NCI-H1436 treated with DMSO at 0.1 percent for 48 hours (cell line): Measurements from ENCODE around the gene PLEKHO2.
"Not testable (repeated sequence)": the region's sequence is repeated elsewhere in the genome, so short reads cannot be mapped to it uniquely, and the experiment has no call there.

Source experiments
- DNase-seq: peaks from one replicate; lab custom pipeline; 2025; lab: John Stamatoyannopoulos, UW

PLEKHO2 gene

DNA sequence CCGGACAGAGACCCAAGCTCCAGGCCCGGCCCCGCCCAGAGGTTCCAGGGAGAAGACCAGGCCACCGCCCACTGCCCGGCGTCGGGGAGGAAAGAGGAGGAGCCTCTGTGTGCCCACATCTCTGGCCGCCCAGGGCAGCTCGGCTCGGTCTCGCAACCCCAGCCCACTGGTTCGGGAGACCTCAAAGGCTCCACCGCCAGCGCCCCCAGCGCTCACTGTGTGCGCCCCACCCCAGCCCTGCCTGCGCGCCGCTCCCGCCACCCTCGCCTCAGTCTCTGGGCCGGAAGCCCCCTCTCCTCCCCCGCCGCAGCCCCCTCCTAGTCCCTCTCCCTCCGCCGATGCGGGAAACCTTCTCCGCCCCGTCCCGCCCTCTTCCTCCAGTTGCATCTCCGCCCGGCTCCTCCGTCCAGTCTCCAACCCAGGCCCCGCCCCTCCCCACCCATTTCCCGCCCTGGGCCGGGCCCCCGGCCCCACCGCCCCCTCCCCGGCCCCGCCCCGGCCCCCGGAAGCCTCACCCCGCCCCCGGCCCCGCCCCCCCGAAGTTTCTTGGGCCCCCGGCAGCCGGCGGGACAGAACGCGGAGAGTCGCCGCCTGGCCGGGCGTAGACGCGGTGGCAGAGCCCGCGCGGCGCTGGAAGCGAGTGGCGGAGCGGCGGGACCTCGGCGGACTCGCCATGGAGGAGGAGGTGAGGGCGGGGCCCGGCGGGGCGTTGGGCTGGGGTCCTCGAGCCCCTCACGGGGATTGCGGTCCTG, at the start of gene PLEKHO2:
Gene PLEKHO2 (plus strand): TSS at position 572 of the 752 bp plus-strand sequence. CDS start 102 bp downstream, at position 674.
- peak; percentile 47 for DNase-seq

GRCh38 chr15:64792282-64792681, 49.4 kb upstream of the PLEKHO2 start:
- no peak for DNase-seq

GRCh38 chr15:64795299-64795698, 46.4 kb upstream of the PLEKHO2 start:
- DNase-seq = not testable (repeated sequence)

DNA sequence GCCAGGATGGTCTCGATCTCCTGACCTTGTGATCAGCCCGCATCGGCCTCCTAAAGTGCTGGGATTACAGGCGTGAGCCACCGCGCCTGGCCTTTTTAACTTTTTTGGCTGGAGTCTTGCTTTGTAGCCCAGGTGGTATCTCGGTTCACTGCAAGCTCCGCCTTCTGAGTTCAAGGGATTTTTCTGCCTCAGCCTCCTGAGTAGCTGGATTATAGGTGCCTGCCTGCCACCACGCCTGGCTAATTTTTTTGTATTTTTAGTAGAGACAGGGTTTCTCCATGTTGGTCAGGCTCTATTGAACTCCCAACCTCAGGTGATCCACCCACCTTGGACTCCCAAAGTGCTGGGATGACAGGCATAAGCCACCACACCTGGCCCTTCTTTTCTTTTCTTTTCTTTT, 45.8 kb upstream of the PLEKHO2 start:
- DNase-seq = not testable (repeated sequence)

DNA sequence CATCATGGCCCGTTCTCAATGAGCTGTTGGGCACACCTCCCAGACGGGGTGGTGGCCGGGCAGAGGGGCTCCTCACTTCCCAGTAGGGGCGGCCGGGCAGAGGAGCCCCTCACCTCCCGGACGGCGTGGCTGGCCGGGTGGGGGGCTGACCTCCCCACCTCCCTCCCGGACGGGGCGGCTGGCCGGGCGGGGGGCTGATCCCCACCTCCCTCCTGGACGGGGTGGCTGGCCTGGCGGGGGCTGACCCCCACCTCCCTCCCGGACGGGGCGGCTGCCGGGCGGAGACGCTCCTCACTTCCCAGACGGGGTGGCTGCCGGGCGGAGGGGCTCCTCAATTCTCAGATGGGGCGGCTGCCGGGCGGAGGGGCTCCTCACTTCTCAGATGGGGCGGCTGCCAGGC, 42.8 kb upstream of the PLEKHO2 start:
- DNase-seq = not testable (repeated sequence)

GRCh38 chr15:64800476-64800875, 41.2 kb upstream of the PLEKHO2 start:
- no peak for DNase-seq

- DNase-seq = no peak
Measured at GRCh38 chr15:64803526-64803925, 38.2 kb upstream of the PLEKHO2 start.

- no peak for DNase-seq
Measured at GRCh38 chr15:64804619-64805018, 37.1 kb upstream of the PLEKHO2 start.

DNA sequence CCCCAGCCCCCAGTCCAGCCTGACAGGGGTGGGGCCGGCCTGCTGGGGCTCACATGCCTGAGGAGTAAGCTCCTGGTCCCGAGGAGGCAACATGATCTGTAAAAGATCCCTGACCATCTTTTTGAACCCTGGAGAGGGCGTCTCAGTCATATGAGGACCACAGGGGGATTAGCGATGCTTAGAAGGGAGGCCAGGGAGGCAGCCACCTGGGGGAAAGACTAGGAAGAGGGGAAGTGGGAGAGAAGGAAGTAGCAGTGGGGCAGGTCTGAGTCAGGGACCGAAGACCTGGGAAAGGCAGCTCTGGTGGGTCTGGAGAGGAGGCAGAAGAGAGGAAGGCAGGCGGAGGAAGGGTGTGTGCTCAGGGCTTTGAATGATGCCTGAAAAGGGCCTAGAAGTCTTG, 35.2 kb upstream of the PLEKHO2 start:
- no peak for DNase-seq

DNA sequence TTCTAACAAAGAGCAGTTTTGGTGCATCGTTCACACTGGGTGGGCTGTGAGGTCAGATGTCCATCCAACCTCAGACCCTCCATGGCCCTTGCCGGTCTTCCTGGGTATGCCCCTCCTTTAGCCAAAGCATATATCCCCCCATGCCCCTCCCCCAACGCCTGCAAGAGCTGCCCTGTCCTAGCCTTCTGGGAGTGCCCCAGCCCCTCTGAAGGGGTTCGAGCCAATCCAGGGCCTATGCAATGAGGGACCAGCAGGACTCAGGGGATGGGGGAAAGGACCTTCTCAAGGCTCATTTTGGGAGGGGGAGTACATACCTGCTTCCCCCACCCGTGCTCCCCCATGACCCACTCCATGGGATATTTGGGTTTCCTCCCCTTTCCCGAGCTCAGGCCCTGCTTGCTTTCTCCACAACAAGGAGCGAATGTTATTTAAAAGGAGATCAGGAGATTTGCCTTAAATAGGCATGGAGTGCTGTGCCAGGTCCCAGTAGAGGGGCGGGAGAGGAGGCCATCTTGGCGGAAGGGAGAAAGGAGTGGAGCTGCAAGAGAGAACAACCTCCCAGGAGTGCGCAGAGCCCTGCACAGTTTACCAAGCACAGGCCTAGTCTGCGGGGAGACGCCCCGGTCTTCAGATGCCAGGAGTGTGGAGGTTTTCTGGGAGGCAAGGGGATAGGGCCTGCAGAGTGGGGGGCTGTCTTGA, 34.5 kb upstream of the PLEKHO2 start:
- no peak for DNase-seq

DNA sequence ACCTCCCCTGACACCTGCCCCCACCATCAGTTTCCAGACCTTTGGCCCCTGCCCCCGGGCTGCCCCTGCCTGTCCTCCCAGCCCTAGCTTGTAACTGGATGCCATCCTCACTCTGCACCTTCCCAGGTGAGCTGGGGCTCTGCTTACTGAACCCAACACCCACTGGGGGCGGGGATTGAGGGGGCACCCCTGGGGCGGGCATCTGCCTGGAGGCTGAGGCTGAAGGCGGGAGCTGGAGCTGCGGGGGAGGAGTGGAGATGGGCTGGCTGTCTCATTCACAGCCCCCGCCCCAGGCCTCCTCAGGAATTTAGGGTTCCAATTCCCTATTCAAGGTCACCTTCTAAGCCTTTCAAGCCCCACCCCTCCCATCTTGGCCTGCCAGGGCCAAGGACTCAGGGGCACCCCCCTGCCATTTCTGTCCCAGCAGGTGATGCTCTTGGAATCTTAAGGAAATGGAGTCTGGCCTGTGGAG, 33.9 kb upstream of the PLEKHO2 start:
- DNase-seq = no peak

DNA sequence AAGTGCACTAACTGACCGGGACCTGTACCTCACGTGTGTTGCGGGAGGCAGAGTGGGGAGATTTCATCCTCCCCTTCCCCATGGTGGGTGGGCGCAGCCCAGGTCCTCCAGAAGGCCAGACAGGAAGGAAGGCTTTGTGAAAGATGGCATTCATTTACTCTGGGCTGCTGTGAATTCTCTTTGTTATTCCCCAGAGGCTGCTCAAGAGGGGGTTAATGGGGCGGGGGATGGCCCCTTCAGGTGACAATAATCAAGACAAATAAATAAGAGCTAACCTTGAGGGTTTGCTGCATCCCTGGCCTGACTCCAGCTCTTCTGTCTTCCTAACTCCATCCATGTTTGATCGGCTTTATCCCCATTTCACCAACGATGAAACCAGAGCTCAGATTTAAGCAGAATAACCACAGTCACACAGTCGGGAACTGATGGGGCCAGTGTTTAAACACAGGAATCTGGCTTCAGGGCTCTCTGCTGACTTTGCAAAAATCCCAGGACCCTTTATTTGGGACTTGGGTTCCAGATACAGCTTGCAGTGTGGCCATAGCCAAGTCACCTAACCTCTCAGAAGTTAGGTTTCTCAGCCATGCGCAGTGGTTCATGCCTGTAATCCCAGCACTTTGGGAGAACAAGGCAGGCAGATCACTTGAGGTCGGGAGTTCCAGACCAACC, 32.8 kb upstream of the PLEKHO2 start:
- DNase-seq = no peak

DNA sequence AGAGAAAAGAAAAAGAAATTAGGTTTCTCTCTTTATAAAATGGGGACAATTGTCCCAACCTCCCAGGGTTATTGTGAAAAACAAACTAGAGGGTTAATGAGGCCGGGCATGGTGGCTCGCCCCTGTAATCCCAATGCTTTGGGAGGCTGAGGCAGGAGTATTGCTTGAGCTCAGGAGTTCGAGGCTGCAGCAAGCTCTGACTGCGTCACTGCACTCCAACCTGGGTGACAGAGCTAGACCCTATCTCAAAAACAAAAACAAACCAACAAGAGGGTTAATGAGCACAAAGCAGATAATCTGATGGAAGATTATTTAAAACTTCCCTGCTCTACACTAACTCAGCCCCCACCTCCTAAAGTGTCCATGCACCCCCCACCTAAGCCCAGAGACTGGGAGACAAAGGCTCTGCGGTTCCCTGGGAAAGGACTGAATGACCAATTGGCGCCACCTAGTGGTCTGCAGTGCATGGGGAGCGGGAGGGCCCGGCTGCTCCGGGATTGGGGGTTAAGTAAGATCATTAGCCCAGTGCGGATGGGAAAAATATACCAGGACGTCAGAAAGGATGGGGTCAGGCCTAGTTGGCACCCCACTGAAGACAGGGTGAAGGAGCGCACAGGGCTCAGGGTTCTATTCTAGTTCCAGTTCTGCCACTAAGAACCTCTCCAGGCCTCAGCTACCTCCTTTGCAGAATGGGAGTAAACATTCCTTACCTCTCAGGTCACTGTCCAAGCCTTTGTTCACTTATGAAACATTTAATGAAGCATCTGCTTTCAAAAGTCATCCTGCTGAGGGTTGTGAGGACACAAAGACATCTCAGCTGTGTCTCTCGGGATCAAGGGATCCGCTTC, 31.8 kb upstream of the PLEKHO2 start:
- DNase-seq = no peak

DNA sequence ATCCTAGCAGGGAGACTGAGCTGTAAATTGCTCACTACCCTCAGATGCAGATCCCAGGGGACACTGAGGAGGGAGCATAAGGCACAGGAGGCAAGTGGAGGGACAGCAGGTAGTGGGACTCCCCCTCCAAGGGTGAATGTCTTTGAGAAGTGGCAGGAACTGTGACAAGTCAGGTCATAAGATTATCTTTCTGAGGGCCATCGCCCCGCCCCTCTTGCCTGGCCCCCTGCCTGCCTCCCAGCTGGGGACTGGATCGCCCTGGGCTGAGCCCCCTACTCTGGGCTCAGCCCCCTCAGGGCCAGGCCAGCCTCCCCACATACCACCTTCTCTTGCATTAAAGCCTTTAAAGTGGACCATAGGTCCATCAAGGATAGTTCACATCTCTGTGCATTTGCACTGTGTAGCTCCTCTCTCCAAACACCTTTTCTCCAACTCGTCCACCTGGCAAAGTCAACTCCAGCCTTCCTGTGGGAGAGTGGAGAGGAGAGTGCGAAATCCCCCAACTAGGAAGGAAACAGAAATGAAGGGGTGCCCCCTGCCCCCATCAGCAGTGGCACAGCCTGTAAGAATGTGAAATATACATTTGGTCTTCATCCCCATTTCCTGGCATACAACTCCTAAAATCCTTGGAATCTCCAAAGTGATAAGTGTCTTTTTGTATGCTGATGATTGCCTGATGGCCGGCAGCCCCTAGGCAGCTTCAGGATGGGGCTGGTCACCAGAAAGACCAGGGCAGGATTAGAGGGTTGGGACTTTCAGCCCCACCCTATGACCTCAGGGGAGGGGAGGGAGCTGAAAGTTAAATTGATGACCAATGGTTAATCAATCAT, 31.0 kb upstream of the PLEKHO2 start:
- DNase-seq = no peak

- DNase-seq = no peak
Measured at GRCh38 chr15:64813075-64813474, 28.6 kb upstream of the PLEKHO2 start.

DNA sequence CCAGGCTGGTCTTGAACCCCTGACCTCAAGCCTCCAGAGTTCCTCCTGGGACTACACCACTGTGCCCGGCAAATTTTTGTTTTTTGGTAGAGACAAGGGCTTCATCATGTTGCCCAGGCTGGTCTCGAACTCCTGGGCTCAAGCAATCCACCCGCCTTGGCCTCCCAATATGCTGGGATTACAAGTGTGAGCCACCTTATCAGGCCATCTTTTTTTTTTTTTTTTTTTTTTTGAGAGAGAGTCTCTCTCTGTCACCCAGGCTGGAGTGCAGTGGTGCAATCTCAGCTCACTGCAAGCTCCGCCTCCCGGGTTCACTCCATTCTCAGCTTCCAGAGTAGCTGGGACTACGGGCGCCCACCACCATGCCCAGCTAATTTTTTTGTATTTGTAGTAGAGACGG, 27.4 kb upstream of the PLEKHO2 start:
- not testable (repeated sequence) for DNase-seq

DNA sequence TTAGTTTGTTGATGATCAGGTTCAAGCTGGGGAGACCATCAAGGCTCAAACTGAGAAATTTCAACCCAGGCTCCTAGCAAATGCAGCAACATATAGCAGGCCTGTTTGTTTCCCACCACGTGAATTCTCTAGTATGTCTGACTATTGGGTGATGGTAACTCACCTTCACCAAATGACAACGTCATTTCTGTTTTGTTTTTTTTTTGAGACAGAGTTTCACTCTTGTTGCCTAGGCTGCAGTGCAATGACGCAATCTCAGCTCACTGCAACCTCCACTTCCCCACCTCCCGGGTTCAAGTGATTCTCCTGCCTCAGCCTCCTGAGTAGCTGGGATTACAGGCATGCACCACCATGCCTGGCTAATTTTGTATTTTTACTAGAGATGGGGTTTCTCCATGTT, 26.8 kb upstream of the PLEKHO2 start:
- DNase-seq = not testable (repeated sequence)

GRCh38 chr15:64816452-64816851, 25.3 kb upstream of the PLEKHO2 start:
- DNase-seq = no peak

- DNase-seq = no peak
Measured at GRCh38 chr15:64824929-64825430, 16.7 kb upstream of the PLEKHO2 start.

DNA sequence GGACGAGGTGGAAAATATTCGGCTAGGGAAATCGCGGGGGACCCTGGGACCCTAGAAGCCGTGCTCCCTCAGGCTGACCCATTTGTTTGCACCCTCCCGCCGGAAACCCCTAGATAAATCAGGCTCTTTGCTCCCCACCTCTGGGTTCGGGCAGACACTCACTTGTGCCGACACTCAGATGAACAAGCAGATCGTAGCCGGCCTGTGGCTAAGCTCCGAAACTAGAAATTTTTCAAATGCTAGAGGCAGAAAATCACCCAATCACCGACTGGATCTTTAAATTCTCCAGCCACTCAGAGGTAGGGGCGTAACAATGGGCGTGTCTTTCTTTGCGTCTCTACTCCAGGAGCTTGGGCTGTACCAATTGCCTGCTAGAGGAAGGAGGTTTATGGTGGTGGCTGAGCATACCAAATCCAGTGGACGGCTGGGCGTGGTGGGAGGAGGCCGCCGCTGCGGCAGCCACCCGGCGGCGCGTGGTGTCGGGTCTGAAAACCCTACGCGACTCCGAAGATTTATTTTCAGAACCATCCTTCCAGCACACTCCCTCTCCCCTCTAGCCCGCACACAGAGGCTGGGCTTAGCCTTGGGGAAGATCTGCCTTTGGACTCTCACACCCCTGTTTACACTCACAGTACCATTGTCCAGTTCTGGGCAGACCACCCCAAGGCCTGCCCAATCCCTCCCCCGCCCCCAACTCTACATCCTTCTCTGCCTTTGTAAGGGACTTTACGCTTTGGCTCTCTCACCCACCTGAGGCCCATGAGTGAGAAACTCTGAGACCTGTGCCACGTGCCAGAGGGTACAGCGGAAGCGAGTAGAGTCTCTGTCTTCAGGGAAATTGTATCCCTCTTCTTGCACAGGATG, 16.1 kb upstream of the PLEKHO2 start, which contains the start of gene PIF1:
Gene PIF1 (minus strand): TSS at position 217 of the 864 bp plus-strand sequence. CDS start 1,312 bp downstream, outside the sequence.
- DNase-seq = peak; percentile 95
